Tibial nerve (tissue), 4 donors: Measurements from ENCODE around the gene ANKRD50. TPM values are rescaled to one million over a fixed set of nuclear protein-coding genes. Genes with fewer than 3 reads are reported as not detected.

Source experiments
- DNase-seq, 2 donors: peaks; one replicate each; pipeline ENCODE4 v3.0.0-alpha.2; 2019; ENCODE audit warnings: low spot score in 2 of 2
- H3K27ac ChIP-seq, 4 donors: fragments of 200-600 bp; sonication (generic) in 3 of 4; one replicate each; pipeline ENCODE4 v1.5.1; 2017 to 2019; ENCODE audit warnings: mild to moderate bottlenecking in 1 of 4
- H3K27me3 ChIP-seq, 2 donors: fragments of 200-600 bp; sonication (generic) in 1 of 2; one replicate each; pipeline versions ENCODE4 v1.5.1 to v1.6.0; 2017 to 2019
- H3K36me3 ChIP-seq, 3 donors: fragments of 200-600 bp; sonication (generic); one replicate each; pipeline ENCODE4 v1.5.1; 2018 to 2019
- H3K4me1 ChIP-seq, 4 donors: fragments of 200-600 bp; sonication (generic) in 3 of 4; one replicate each; pipeline ENCODE4 v1.5.1; 2017 to 2019
- H3K4me3 ChIP-seq, 4 donors: fragments of 200-600 bp; sonication (generic) in 3 of 4; one replicate each; pipeline ENCODE4 v1.5.1; 2017 to 2019; ENCODE audit warnings: mild to moderate bottlenecking in 1 of 4, moderate library complexity in 1 of 4
- H3K9me3 ChIP-seq, 4 donors: fragments of 200-600 bp; sonication (generic) in 3 of 4; one replicate each; pipeline ENCODE4 v1.5.1; 2017 to 2019
- EP300 ChIP-seq, 2 donors: sonication (generic); formaldehyde crosslinking; IDR thresholded peaks; one replicate each; pipeline ENCODE4 v1.6.1; 2017; ENCODE audit warnings: antibody characterized with exemption in 2 of 2, mild to moderate bottlenecking in 1 of 2
- POLR2A ChIP-seq, 2 donors: fragments of 450-650 bp; IDR thresholded peaks; one replicate each; pipeline ENCODE4 v1.6.1; 2017; ENCODE audit warnings: antibody characterized with exemption in 2 of 2, mild to moderate bottlenecking in 2 of 2, moderate library complexity in 2 of 2
- WGBS, 2 donors: methylation state at CpG; one replicate each; pipeline ENCODE4 v1.1.5; 2018; 5-methylcytosine and 5-hydroxymethylcytosine counted together
- total RNA-seq, 4 donors: library from RNA; depleted of rRNA; stranded (reverse); fragments of >200 nt; gene quantifications; one replicate each; pipeline ENCODE4 v1.1.0, GENCODE V29; 2016
- TF ChIP-seq, protein P1 (sequence below), 5 experiments: fragments of 200-600 bp in 3 of 5; fragments of 450-650 bp in 2 of 5; sonication (generic) in 3 of 5; IDR thresholded peaks; one replicate each; pipeline ENCODE4 v1.5.1; 2016 to 2019; ENCODE audit warnings: antibody characterized with exemption in 5 of 5, mild to moderate bottlenecking in 3 of 5, moderate library complexity in 2 of 5

Gene ANKRD50
- 10 to 100 TPM; 16.5 to 26.4 (median 19.5) TPM for total RNA-seq

- TF ChIP-seq POLR2A (IDR thresholded peaks at IDR 0.05) (peak; percentile 79 to 85), EP300 (IDR thresholded peaks at IDR 0.05) (peak in 1 of 2 donors; percentile 85)
- TF ChIP-seq, protein P1, sequence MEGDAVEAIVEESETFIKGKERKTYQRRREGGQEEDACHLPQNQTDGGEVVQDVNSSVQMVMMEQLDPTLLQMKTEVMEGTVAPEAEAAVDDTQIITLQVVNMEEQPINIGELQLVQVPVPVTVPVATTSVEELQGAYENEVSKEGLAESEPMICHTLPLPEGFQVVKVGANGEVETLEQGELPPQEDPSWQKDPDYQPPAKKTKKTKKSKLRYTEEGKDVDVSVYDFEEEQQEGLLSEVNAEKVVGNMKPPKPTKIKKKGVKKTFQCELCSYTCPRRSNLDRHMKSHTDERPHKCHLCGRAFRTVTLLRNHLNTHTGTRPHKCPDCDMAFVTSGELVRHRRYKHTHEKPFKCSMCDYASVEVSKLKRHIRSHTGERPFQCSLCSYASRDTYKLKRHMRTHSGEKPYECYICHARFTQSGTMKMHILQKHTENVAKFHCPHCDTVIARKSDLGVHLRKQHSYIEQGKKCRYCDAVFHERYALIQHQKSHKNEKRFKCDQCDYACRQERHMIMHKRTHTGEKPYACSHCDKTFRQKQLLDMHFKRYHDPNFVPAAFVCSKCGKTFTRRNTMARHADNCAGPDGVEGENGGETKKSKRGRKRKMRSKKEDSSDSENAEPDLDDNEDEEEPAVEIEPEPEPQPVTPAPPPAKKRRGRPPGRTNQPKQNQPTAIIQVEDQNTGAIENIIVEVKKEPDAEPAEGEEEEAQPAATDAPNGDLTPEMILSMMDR (IDR thresholded peaks at IDR 0.05), result peak in 1 of 5 experiments; percentile 8
- no peaks in the 10 kb centered on the region for H3K36me3 ChIP-seq
- peak within 1 kb of the TSS; percentile 93 to 97 (median 94) for H3K27ac ChIP-seq
- WGBS, 2 donors, result 0 to 1% methylated on average over 27 to 51 of the region's 85 CpGs
- no peaks in the 10 kb centered on the region for H3K9me3 ChIP-seq
- peak within 1 kb of the TSS; percentile 64 to 93 (median 90) for H3K4me3 ChIP-seq
- peaks cover 0 to 44% (median 10%) of the 10 kb centered on the region in 4 donors for H3K4me1 ChIP-seq
- H3K27me3 ChIP-seq, result no peaks in the 10 kb centered on the region
- peak; percentile 79 to 80 for DNase-seq
Measured at GRCh38 chr4:124712372-124713184, at the start of gene ANKRD50. Gene ANKRD50, minus strand, starts transcription at chr4:124712732. Its CDS starts 2,221 bp downstream, at chr4:124710511.

GRCh38 chr4:124757126-124757525 is 44.6 kb upstream of the ANKRD50 start:
- no peaks in the 10 kb centered on the region for H3K27me3 ChIP-seq
- no peaks in the 10 kb centered on the region for H3K36me3 ChIP-seq
- no peak overlapping the region for H3K27ac ChIP-seq
- no peaks in the 10 kb centered on the region for H3K9me3 ChIP-seq
- 73 to 91% methylated on average over 1 of the region's 1 CpG for WGBS, 2 donors
- DNase-seq, result no peak
- no peak overlapping the region for H3K4me3 ChIP-seq
- no peak for TF ChIP-seq EP300 (IDR thresholded peaks at IDR 0.05)
- TF ChIP-seq POLR2A (IDR thresholded peaks at IDR 0.05), result no peak
- TF ChIP-seq, protein P1 (IDR thresholded peaks at IDR 0.05), result no peak
- no peaks in the 10 kb centered on the region for H3K4me1 ChIP-seq

DNA sequence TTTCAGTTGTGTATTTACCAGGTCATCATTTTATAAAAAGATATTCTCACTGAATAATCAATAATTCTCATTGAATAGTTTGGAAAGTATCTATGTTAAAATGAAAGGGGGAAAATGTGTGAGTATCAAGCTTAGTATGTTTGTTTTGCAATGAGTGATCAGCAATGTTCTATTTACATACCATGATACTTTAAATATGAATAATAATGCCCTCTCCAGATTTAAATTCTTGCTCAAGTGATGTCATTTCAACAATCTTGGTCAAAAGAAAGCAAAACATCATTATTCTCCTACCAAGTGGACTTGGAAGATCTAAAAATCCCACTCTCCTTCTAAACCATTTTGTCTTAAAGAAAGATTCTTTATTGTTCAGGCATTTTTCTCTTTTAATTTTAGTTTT is 42.1 kb upstream of the ANKRD50 start:
- DNase-seq, result no peak
- TF ChIP-seq POLR2A (IDR thresholded peaks at IDR 0.05), result no peak
- no peak for TF ChIP-seq EP300 (IDR thresholded peaks at IDR 0.05)
- TF ChIP-seq, protein P1 (IDR thresholded peaks at IDR 0.05), result no peak
- Histone ChIP-seq H3K27ac (no peak overlapping the region), H3K4me1 (no peaks in the 10 kb centered on the region), H3K4me3 (no peak overlapping the region), H3K27me3 (no peaks in the 10 kb centered on the region), H3K9me3 (no peaks in the 10 kb centered on the region), H3K36me3 (no peaks in the 10 kb centered on the region)

- H3K27me3 ChIP-seq, result no peaks in the 10 kb centered on the region
- H3K36me3 ChIP-seq, result no peaks in the 10 kb centered on the region
- 75 to 90% methylated on average over 4 of the region's 4 CpGs for WGBS, 2 donors
- no peaks in the 10 kb centered on the region for H3K9me3 ChIP-seq
- no peak for TF ChIP-seq POLR2A (IDR thresholded peaks at IDR 0.05)
- TF ChIP-seq, protein P1 (IDR thresholded peaks at IDR 0.05), result no peak
- TF ChIP-seq EP300 (IDR thresholded peaks at IDR 0.05), result no peak
- no peak overlapping the region for H3K4me3 ChIP-seq
- no peaks in the 10 kb centered on the region for H3K4me1 ChIP-seq
- H3K27ac ChIP-seq, result no peak overlapping the region
- no peak for DNase-seq
Measured at GRCh38 chr4:124753941-124754581, 41.5 kb upstream of the ANKRD50 start.

DNA sequence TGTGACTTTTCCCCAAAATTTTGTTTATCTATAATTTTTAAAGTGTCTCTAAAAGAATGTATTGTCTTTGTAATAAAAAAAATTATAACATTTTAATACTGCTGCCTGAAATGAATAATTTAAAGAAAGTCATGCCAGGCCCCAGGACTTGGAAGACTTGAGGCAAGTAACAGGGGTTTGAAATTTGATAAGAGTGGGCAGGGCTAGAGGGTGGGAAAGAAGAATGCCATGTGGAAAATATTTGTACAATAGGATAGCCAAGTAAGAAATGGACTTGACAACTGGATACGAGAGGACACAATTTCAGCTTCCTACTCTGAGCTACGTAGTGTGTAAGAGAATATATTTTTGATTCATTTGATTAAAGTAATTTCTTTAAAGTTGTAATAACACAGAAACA is 36.9 kb upstream of the ANKRD50 start:
- peaks cover 0 to 23% (median 0%) of the 10 kb centered on the region in 4 donors for H3K4me1 ChIP-seq
- H3K9me3 ChIP-seq, result no peaks in the 10 kb centered on the region
- H3K4me3 ChIP-seq, result no peak overlapping the region
- no peak overlapping the region for H3K27ac ChIP-seq
- H3K27me3 ChIP-seq, result no peaks in the 10 kb centered on the region
- DNase-seq, result no peak
- no peak for TF ChIP-seq POLR2A (IDR thresholded peaks at IDR 0.05)
- no peak for TF ChIP-seq EP300 (IDR thresholded peaks at IDR 0.05)
- TF ChIP-seq, protein P1 (IDR thresholded peaks at IDR 0.05), result no peak
- no peaks in the 10 kb centered on the region for H3K36me3 ChIP-seq
- WGBS, 2 donors, result 85 to 90% methylated on average over 2 of the region's 2 CpGs
